Prostate gland (tissue), 2 donors: Measurements from ENCODE around the gene OPHN1.

Source experiments
- POLR2A ChIP-seq: fragments of 450-650 bp; IDR thresholded peaks from one replicate; pipeline ENCODE4 v1.6.1; 2016; ENCODE audit warnings: antibody characterized with exemption, mild to moderate bottlenecking
- POLR2AphosphoS5 ChIP-seq: sonication (generic); formaldehyde crosslinking; IDR thresholded peaks from one replicate; pipeline ENCODE4 v1.6.1; 2017; ENCODE audit warnings: antibody characterized with exemption
- TF ChIP-seq, protein P1 (sequence below), 4 experiments: fragments of 200-600 bp in 2 of 4; fragments of 450-650 bp in 2 of 4; sonication (generic) in 2 of 4; IDR thresholded peaks; 1 replicate in 3 of 4; 2 replicates in 1 of 4; pipeline ENCODE4 v1.5.1; 2016 to 2019; ENCODE audit warnings: antibody characterized with exemption in 4 of 4, mild to moderate bottlenecking in 2 of 4, moderate library complexity in 2 of 4

DNA sequence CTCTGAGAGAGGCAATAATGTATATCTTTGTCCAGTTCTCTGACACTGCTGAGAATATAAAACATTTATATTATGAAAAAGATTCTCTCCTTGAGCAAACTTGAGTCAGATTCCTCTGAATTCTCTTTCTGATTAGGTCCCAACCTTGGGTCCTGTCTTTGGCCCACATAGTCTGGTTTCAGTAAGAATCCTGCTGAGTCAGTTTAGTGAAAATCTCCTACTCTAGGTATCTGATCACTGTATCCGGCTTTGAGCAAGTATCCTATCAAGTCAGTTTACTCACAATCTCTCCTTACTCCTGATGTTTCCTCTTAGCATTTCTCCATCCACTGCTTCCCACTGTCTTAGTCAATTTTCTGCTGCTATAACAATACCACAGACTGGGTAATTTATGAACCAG lies 253.9 kb downstream of the OPHN1 start:
- TF ChIP-seq POLR2AphosphoS5 (no peak), POLR2A (no peak)
- TF ChIP-seq, protein P1, sequence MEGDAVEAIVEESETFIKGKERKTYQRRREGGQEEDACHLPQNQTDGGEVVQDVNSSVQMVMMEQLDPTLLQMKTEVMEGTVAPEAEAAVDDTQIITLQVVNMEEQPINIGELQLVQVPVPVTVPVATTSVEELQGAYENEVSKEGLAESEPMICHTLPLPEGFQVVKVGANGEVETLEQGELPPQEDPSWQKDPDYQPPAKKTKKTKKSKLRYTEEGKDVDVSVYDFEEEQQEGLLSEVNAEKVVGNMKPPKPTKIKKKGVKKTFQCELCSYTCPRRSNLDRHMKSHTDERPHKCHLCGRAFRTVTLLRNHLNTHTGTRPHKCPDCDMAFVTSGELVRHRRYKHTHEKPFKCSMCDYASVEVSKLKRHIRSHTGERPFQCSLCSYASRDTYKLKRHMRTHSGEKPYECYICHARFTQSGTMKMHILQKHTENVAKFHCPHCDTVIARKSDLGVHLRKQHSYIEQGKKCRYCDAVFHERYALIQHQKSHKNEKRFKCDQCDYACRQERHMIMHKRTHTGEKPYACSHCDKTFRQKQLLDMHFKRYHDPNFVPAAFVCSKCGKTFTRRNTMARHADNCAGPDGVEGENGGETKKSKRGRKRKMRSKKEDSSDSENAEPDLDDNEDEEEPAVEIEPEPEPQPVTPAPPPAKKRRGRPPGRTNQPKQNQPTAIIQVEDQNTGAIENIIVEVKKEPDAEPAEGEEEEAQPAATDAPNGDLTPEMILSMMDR (IDR thresholded peaks at IDR 0.05): no peak
